ENCODE measurements around the gene WDR33. TPM values are rescaled to one million over a fixed set of nuclear protein-coding genes. Genes with fewer than 3 reads are reported as not detected.
A peak's percentile ranks its signal among the peaks of the same experiment; 100 is the strongest.

Gene WDR33
- total RNA-seq, 1 experiment from 2014 or later: 46.7 TPM

DNA sequence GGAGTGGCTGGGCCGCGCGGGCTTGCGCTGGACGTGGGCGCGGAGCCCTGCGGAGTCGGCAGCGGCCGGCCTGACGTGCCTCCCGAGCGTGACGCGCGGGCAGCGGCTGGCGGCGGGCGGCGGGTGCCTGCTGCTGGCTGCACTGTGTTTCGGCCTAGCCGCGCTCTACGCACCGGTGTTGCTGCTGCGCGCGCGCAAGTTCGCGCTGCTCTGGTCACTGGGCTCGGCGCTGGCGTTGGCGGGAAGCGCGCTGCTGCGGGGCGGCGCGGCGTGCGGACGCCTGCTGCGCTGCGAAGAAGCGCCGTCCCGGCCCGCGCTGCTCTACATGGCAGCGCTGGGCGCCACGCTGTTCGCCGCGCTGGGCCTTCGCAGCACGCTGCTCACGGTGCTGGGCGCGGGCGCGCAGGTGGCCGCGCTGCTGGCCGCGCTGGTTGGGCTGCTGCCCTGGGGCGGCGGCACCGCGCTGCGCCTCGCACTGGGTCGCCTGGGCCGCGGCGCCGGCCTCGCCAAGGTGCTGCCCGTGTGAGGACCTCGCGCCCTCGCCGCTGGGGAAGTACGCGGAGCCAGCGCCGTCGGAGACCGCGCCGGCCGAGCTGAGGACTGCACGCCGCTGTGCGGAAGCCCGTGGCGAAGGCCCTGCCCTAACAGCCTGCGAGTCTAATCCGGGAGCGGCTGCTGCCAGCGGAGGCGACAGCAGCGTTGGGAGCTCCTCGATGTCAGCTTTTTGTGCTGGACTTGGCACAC is 109.1 kb downstream of the WDR33 start:
- TF ChIP-seq, protein P1, sequence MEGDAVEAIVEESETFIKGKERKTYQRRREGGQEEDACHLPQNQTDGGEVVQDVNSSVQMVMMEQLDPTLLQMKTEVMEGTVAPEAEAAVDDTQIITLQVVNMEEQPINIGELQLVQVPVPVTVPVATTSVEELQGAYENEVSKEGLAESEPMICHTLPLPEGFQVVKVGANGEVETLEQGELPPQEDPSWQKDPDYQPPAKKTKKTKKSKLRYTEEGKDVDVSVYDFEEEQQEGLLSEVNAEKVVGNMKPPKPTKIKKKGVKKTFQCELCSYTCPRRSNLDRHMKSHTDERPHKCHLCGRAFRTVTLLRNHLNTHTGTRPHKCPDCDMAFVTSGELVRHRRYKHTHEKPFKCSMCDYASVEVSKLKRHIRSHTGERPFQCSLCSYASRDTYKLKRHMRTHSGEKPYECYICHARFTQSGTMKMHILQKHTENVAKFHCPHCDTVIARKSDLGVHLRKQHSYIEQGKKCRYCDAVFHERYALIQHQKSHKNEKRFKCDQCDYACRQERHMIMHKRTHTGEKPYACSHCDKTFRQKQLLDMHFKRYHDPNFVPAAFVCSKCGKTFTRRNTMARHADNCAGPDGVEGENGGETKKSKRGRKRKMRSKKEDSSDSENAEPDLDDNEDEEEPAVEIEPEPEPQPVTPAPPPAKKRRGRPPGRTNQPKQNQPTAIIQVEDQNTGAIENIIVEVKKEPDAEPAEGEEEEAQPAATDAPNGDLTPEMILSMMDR (IDR thresholded peaks at IDR 0.05; ENCODE audit: unreplicated experiment): no peak
- BruUV-seq (replicated peaks): no TSS peak
- peak overlapping the region; percentile 94 for H3K27ac Mint-ChIP-seq (ENCODE audit: low read depth, unreplicated experiment)
- CTCF ChIA-PET: interaction anchor here (0.7 kb wide), 1 partner anchor 186 kb away, joined by 3 read pairs; no protein-coding TSS in a partner anchor
- no peaks in the 10 kb centered on the region for H3K9me3 Mint-ChIP-seq (ENCODE audit: unreplicated experiment)
- POLR2A ChIA-PET: interaction anchor here (0.6 to 2.0 kb wide), 19 partner anchors 9 to 316 kb away, joined by 3 to 11 read pairs (median 3); partner anchors contain the start of genes IWS1, POLR2D and WDR33
- peaks cover 23% of the 10 kb centered on the region for H3K36me3 Mint-ChIP-seq (ENCODE audit: insufficient read depth, unreplicated experiment)
- peak overlapping the region; percentile 84 for H3K4me3 Mint-ChIP-seq (ENCODE audit: unreplicated experiment)
- intact Hi-C loops (cut with micrococcal nuclease): loop anchor here (1.0 to 5.0 kb wide), 2 partner anchors 69 to 110 kb away; partner anchors contain the start of gene WDR33
- H3K27me3 Mint-ChIP-seq (ENCODE audit: insufficient read depth, unreplicated experiment): no peaks in the 10 kb centered on the region
- peaks cover 19% of the 10 kb centered on the region for H3K4me1 Mint-ChIP-seq (ENCODE audit: insufficient read depth, unreplicated experiment)
- DNase-seq (ENCODE audit: unreplicated experiment): peak; percentile 61

DNA sequence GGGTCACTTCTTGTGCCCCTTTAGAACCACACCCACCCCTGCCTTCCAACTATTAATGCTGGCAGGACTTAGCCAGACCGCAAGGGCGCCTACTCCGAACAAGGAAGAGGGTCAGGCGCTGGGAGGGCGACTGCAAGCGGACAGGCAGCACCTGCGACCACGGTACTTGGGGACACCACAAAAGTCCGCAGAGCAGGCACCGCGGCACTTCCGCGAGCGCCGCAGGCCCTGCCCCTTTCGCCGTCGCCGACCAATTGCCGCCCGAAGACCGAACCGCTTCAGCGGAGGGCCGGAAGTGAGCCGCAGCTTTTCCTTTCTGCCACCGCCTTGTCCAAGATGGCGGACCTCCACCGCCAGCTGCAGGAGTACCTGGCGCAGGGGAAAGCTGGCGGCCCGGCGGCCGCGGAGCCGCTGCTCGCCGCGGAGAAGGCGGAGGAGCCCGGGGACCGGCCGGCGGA is 109.7 kb downstream of the WDR33 start, which contains the start of gene SFT2D3:
Gene SFT2D3 (plus strand): TSS at position 305 of the 458 bp plus-strand sequence. CDS start 32 bp downstream, at position 337.
- BruUV-seq (replicated peaks): no TSS peak
- TF ChIP-seq, protein P1 (IDR thresholded peaks at IDR 0.05; ENCODE audit: unreplicated experiment): no peak
- intact Hi-C loops (cut with micrococcal nuclease): loop anchor here (1.0 to 5.0 kb wide), 2 partner anchors 70 to 111 kb away; partner anchors contain the start of gene WDR33

DNA sequence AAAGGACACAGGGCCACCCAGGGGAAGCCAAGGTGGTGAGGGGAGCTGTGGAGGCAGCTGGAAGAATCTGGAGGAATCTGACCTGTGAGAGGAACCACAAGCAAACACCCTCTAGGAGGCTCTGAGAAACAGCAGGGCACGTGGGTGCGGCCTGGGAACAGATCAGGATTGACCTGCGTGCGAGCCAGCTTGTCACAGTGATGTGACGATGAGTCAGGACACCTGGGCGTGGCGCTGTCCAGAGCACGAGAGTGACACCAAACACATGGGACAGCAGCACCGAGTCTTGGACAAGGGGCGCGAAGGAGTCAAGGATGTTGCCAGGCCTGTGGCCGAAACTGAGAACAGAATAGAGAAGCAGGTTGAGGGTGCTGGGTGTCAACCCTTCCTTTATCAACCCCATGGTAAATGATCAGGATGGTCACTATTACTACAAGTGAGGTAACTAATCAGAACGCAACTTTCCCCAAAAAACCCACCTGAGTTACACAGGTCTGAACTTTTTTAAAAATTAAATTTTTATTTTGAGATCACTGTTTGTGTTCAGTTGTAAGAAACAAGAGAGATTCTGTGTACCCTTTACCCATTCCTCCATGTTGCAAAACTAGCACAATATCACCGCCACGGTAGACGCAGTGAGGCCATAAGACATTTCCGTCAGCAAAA is 110.3 kb downstream of the WDR33 start:
- CTCF ChIA-PET: interaction anchor here (0.6 to 0.7 kb wide), 2 partner anchors 37 to 184 kb away, joined by 3 read pairs; no protein-coding TSS in a partner anchor

More for the DNA sequence above, 109.7 kb downstream of the WDR33 start, which contains the start of gene SFT2D3:
- DNase-seq (ENCODE audit: unreplicated experiment): peak; percentile 86
- H3K36me3 Mint-ChIP-seq (ENCODE audit: insufficient read depth, unreplicated experiment): peaks cover 23% of the 10 kb centered on the region
- no peaks in the 10 kb centered on the region for H3K27me3 Mint-ChIP-seq (ENCODE audit: insufficient read depth, unreplicated experiment)
- H3K9me3 Mint-ChIP-seq (ENCODE audit: unreplicated experiment): no peaks in the 10 kb centered on the region
- ChIA-PET CTCF (interaction anchor here (0.7 kb wide), 1 partner anchor 185 kb away, joined by 3 read pairs; no protein-coding TSS in a partner anchor), POLR2A (interaction anchor here (0.6 to 2.0 kb wide), 11 partner anchors 9 to 293 kb away, joined by 3 to 11 read pairs (median 4); partner anchors contain the start of genes IWS1, POLR2D and WDR33)
- peak within 1 kb of the TSS; percentile 94 for H3K27ac Mint-ChIP-seq (ENCODE audit: low read depth, unreplicated experiment)
- peaks cover 19% of the 10 kb centered on the region for H3K4me1 Mint-ChIP-seq (ENCODE audit: insufficient read depth, unreplicated experiment)
- H3K4me3 Mint-ChIP-seq (ENCODE audit: unreplicated experiment): peak within 1 kb of the TSS; percentile 84

More for the DNA sequence above, 110.3 kb downstream of the WDR33 start:
- Mint-ChIP-seq H3K36me3 (ENCODE audit: insufficient read depth, unreplicated experiment) (peaks cover 17% of the 10 kb centered on the region), H3K9me3 (ENCODE audit: unreplicated experiment) (no peaks in the 10 kb centered on the region), H3K27me3 (ENCODE audit: insufficient read depth, unreplicated experiment) (no peaks in the 10 kb centered on the region), H3K4me1 (ENCODE audit: insufficient read depth, unreplicated experiment) (peaks cover 19% of the 10 kb centered on the region), H3K27ac (ENCODE audit: low read depth, unreplicated experiment) (peak overlapping the region; percentile 94), H3K4me3 (ENCODE audit: unreplicated experiment) (peak overlapping the region; percentile 84)
- DNase-seq (ENCODE audit: unreplicated experiment): peak; percentile 56
- intact Hi-C loops (cut with micrococcal nuclease): loop anchor here (1.0 to 5.0 kb wide), 2 partner anchors 71 to 112 kb away; partner anchors contain the start of gene WDR33
- TF ChIP-seq, protein P1 (IDR thresholded peaks at IDR 0.05; ENCODE audit: unreplicated experiment): no peak
- POLR2A ChIA-PET: interaction anchor here (0.6 to 2.0 kb wide), 8 partner anchors 9 to 293 kb away, joined by 3 to 10 read pairs (median 4); partner anchors contain the start of genes IWS1 and POLR2D
- BruUV-seq (replicated peaks): TSS peak; percentile 54

All from MCF 10A (cell line).